HepG2 (cell line): ENCODE measurements around the gene NUAK2.

ENCODE experiments used
- BRCA1 ChIP-seq: sonication (generic); formaldehyde crosslinking; IDR thresholded peaks from 2 replicates; pipeline ENCODE4 v1.4.0; 2020; ENCODE audit warnings: missing genetic modification reagents
- DPF2 ChIP-seq: sonication (generic); formaldehyde crosslinking; IDR thresholded peaks from 2 replicates; pipeline ENCODE4 v1.4.0; 2020; ENCODE audit warnings: mild to moderate bottlenecking, low read depth, missing genetic modification reagents, borderline replicate concordance
- EP300 ChIP-seq, 3 experiments: sonication (generic) in 1 of 3; formaldehyde crosslinking in 1 of 3; IDR thresholded peaks; 2 replicates each; pipeline versions ENCODE4 v1.5.1 to v1.6.1; 2011 to 2020; ENCODE audit warnings: low read depth in 2 of 3, low read length in 2 of 3, borderline replicate concordance in 1 of 3, improper control_type of control experiment in 1 of 3, mild to moderate bottlenecking in 1 of 3, missing genetic modification reagents in 1 of 3, moderate library complexity in 1 of 3
- ETV6 ChIP-seq: sonication (generic); formaldehyde crosslinking; conservative IDR thresholded peaks from 2 replicates; pipeline ENCODE4 v1.4.0; 2020; ENCODE audit warnings: missing genetic modification reagents
- FOXO4 ChIP-seq: sonication (generic); formaldehyde crosslinking; conservative IDR thresholded peaks from 2 replicates; pipeline ENCODE4 v1.8.1; 2023; ENCODE audit warnings: missing genetic modification reagents
- HIVEP1 ChIP-seq: sonication (generic); formaldehyde crosslinking; IDR thresholded peaks from 2 replicates; pipeline ENCODE4 v1.4.0; 2020; ENCODE audit warnings: mild to moderate bottlenecking, missing genetic modification reagents
- SAFB2 ChIP-seq: sonication (generic); formaldehyde crosslinking; IDR thresholded peaks from 2 replicates; pipeline ENCODE4 v1.5.1; 2020; ENCODE audit warnings: missing genetic modification reagents, low read depth, mild to moderate bottlenecking, borderline replicate concordance
- STAT5B ChIP-seq: sonication (generic); formaldehyde crosslinking; IDR thresholded peaks from 2 replicates; pipeline ENCODE4 v1.4.0; 2020; ENCODE audit warnings: missing genetic modification reagents
- ZNF274 ChIP-seq: sonication (generic); formaldehyde crosslinking; IDR thresholded peaks from 2 replicates; pipeline ENCODE4 v1.5.1; 2020; ENCODE audit warnings: mild to moderate bottlenecking, missing genetic modification reagents
- ZNF296 ChIP-seq: sonication (generic); formaldehyde crosslinking; conservative IDR thresholded peaks from 2 replicates; pipeline ENCODE4 v1.5.0; 2020; ENCODE audit warnings: mild to moderate bottlenecking, missing genetic modification reagents
- TF ChIP-seq, protein P1 (sequence below): sonication (generic); formaldehyde crosslinking; IDR thresholded peaks from 2 replicates; pipeline ENCODE4 v1.4.0; 2020; ENCODE audit warnings: missing genetic modification reagents
- TF ChIP-seq, protein P2 (sequence below), 2 experiments: sonication (generic) in 1 of 2; formaldehyde crosslinking in 1 of 2; IDR thresholded peaks; 2 replicates each; pipeline versions ENCODE4 v1.5.1 to v1.6.1; 2011 to 2020; ENCODE audit warnings: borderline replicate concordance in 1 of 2, low read depth in 1 of 2, low read length in 1 of 2, mild to moderate bottlenecking in 1 of 2, missing genetic modification reagents in 1 of 2, moderate library complexity in 1 of 2

- no peak for TF ChIP-seq FOXO4 (CRISPR knock-in tag)
- no peak for TF ChIP-seq ZNF296
- TF ChIP-seq SAFB2 (CRISPR knock-in tag): no peak
- TF ChIP-seq BRCA1 (CRISPR knock-in tag): no peak
- TF ChIP-seq ETV6 (CRISPR knock-in tag): no peak
- no peak for TF ChIP-seq ZNF274 (CRISPR knock-in tag)
- no peak for TF ChIP-seq STAT5B (CRISPR knock-in tag)
- TF ChIP-seq DPF2 (CRISPR knock-in tag): no peak
- TF ChIP-seq, protein P1, sequence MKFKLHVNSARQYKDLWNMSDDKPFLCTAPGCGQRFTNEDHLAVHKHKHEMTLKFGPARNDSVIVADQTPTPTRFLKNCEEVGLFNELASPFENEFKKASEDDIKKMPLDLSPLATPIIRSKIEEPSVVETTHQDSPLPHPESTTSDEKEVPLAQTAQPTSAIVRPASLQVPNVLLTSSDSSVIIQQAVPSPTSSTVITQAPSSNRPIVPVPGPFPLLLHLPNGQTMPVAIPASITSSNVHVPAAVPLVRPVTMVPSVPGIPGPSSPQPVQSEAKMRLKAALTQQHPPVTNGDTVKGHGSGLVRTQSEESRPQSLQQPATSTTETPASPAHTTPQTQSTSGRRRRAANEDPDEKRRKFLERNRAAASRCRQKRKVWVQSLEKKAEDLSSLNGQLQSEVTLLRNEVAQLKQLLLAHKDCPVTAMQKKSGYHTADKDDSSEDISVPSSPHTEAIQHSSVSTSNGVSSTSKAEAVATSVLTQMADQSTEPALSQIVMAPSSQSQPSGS: no peak
- no peak for TF ChIP-seq HIVEP1 (CRISPR knock-in tag)
- TF ChIP-seq EP300 (IDR thresholded peaks at IDR 0.05; ENCODE audit: low read depth in 2 of 2, low read length in 2 of 2): no peak
- TF ChIP-seq EP300 (CRISPR knock-in tag; IDR thresholded peaks at IDR 0.05; ENCODE audit: borderline replicate concordance): no peak
- TF ChIP-seq, protein P2, sequence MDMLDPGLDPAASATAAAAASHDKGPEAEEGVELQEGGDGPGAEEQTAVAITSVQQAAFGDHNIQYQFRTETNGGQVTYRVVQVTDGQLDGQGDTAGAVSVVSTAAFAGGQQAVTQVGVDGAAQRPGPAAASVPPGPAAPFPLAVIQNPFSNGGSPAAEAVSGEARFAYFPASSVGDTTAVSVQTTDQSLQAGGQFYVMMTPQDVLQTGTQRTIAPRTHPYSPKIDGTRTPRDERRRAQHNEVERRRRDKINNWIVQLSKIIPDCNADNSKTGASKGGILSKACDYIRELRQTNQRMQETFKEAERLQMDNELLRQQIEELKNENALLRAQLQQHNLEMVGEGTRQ (IDR thresholded peaks at IDR 0.05; ENCODE audit: low read depth, low read length): no peak
- TF ChIP-seq, protein P2 (CRISPR knock-in tag; IDR thresholded peaks at IDR 0.05; ENCODE audit: borderline replicate concordance): no peak
Observed at GRCh38 chr1:205315008-205315618, 6.4 kb downstream of the NUAK2 start.
